Measurements from ENCODE around the gene ZBTB17. TPM values are rescaled to one million over a fixed set of nuclear protein-coding genes. Genes with fewer than 3 reads are reported as not detected.
"Not testable (repeated sequence)": the region's sequence is repeated elsewhere in the genome, so short reads cannot be mapped to it uniquely, and the experiment has no call there.

Gene ZBTB17
- total RNA-seq = 38.8 TPM

DNA sequence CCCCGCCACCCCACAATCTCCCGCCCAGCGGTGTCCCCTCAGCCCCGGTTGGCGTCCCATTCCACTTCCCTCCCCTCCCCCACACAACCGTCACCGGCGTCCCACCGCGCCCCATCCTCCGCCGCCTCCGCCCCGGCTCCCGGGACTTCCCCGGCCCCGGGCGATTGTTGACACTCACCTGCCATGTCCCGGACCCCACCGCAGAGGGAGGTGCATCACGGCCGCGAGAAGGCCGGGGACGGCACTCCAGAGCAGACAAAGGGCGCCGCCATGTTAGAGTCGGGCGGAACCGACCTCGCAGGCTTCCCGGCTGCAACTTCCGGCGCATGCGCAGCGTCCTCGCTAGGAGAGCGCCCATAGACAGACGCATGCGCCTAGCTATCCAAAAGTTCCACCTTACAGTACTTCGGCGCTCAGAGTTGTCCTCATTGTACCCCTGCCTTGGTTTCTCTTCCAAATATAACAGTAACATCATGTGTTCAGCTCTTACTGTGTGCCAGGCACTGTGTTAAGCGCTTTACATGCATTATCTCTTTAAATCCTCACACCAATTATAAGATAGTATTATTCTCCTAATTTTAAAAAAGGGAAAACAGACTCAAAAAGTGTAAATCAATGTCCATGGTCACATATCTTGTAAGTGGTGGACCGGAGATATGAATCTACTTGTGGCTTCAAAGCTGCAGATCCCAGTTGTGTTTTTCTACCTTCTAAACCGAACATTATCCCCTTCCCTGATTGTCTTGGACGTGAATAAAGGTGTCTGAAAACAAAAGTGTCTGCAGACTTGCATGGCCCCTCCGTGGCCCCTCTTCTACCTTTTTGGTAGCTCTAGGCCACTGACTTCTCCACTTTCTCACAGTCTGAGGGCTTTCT lies at the start of gene ZBTB17:
Gene ZBTB17, minus strand, starts transcription at position 297 of the 876 bp plus-strand sequence. CDS start 27,606 bp downstream, outside the sequence.
- peak; percentile 81 for DNase-seq

DNA sequence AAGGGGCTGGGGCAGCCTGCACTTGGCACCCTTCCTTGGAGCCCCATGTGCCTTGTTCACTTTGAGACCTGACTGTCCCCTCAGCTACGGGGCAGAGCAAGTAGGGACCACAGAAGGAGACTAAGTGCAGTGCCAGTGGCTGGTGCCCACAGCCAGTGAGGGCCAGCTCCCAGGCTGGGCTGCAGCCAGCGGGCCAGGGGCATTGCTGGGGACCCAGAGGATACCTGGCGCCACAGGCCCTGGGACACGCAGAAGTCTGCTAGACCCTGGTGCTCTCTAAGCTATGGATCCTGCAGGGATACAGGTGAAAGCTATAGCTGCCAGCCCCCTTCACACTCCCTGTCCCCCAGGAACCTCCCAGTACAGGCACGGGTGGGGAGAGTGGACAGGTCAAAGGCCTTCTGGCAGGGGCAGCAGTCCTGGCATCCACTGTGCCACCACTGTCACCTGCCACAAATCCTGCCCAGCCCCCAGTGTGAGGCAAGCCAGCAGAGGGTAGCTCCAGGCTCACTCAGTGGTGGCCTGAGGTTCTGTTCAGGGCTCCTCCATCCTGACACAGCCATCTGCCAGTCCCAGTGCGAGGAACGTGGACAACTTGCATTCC lies 47.3 kb upstream of the ZBTB17 start:
- no peak for DNase-seq

DNA sequence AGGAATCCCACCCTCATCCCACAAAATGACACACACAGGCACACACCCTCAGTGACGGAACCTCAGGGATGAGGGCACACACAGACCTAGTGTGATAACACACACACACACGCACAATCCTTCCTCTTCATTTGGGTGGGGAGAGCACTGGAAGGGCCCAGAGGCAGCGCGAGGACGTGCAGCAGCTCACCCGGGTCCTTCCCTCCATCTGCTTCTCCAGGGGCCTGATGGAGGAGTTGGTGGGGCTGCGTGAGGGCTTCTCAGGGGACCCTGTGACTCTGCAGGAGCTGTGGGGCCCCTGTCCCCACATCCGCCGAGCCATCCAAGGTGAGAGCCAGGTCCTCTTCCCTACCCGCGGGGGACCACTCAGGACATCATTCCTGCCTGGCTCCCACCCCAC lies 46.5 kb upstream of the ZBTB17 start:
- no peak for DNase-seq

DNA sequence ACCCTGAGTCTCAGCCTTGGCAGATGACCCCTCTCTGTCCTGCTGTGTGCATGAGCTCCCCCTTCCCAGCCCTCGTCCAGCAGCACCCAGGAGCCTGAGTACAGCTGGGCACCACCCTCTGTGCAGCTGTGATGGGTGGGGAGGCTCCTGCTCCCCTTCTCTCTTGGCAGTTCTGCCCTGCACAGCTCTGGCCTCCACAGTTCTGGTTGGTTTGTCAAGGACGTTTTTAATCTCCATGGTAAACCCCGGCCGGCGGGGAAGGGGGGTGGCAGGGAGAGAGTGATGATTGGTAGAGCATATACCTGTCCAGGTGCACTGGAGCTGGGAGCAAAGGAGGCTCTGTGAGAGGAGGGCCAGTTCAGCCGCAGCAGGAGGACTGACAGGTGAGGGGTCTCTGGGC lies 45.8 kb upstream of the ZBTB17 start, which contains the start of gene CLCNKA:
Gene CLCNKA, plus strand, starts transcription at position 356 of the 400 bp plus-strand sequence. CDS start 584 bp downstream, outside the sequence.
- no peak for DNase-seq

DNA sequence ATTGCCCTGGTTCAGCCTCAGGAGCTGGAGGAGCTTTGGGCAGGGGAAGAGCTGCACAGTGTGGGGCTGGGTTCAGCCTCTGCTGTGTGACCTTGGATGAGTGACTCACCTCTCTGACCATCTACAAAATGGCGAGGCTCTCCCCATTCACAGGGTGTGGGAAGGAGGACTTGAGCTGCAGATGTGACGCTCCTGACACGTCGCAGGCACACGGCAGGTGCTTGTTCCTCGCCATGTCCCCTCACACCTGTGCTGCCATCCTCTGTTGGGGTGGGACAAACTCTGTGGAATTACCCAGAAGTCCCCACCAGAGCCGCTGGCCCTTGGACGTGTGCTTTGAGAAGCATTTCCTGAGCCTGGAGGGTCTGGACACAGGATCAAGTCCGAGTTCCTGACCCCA lies 45.0 kb upstream of the ZBTB17 start:
- not testable (repeated sequence) for DNase-seq

DNA sequence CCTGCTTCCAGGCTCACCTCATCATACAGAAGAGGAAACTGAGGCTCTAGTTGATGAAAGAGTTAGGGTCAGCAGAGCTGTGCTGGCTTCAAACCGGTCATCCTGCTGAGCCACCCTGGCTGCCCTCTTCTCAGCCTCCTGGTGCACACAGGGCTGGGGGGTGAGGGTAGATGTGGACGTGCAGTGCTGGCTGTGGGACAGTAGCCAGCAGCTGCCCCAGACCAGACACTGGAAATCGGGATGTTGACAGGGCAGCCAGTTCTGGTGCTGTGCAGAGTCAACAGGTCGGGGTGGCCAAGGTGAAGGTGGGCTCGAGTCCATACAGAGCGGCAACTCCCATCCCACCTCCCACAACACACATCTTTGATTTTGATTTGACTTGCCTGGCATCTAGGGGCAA lies 44.4 kb upstream of the ZBTB17 start:
- no peak for DNase-seq

DNA sequence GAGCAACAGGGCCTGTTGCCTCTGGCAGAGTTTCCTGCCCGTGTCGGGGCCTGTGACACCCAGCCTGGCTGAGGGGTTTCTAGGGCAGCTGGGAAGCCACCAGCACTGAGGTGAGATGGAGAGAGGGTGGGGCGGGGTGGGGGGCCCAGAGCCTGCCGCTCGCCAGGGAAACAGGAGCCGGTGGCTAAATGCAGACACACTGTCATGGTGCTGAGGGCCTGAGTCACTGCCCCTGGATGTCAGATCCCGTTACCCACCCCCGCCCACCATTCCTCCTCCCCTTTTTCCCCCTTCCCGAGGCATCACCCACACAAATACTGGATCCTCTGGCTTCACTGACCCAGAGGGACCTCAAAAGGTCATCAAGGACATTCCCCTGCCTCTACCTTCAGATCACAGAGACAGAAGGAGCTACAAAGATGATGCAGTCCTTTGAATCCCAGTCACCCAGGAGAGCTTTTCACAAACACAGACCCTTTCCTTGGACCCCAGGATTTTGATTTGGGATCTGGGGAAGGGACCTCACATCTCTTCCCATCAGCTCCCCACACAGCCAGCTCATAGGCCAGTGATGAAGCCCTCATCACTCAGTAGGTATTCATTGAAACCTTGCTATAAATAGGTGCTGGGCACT lies 43.9 kb upstream of the ZBTB17 start:
- DNase-seq = no peak

DNA sequence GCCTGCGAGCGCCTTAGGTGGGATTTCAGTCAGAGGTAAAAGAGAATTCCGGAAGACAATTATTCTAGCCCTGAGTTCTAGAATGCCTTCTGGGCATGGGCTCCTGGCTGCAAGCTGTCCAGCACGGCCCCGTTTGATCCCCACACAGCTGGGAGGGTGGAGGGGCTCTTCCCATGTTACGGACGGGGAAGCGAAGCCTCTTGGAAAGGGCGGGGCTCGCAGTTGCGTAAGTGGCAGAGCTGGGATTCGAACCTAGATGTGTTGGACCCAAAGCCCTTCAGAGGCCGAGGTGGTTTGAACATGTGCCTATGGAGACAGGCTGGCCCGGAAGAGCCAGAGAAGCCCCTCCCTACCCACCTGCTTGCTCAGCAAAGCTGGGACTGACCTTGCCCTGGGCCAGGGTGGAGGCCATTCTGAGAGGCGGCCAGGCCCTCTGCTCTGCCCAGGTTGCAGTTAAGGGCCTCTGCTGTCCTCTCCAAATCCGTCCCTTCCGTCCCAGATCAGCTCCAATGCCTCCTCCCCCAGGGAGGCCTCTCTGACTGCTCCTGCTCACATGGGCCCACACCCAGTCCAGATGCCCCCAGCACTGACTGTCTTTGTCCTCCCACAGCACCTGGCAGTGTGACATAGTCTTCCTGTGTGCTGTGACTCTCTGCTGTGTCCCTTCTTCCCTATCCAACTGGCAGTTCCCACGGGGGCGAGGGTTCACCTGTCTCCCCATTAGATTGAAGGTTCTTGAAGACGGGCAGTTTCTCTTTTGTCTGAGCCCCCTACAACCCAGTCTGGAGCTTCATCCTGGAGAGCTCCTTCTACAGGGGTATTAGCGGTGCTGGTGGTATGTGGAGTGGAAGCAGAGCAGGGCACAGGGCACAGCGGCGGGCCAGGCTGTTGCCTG lies 43.1 kb upstream of the ZBTB17 start:
- DNase-seq = no peak

DNA sequence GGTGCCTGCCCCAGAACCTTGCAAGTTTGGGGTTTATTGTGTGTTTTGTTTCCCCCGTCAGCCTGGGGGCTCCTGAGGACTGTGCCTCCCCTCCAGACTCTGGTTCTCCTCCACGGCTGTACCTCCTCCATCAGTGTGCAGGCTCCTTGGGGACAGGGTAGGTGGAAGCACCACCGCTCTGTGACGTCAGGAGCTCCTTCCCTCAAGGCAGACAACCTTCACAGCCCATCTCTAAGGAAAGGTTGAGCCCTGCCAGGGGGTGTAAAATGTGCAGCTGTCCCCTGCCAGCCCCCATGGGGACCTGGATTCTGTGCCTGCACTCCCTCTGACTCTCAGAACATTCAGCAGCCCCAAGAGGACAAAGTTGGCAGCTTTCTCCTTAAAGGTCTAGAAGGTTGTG lies 42.4 kb upstream of the ZBTB17 start:
- no peak for DNase-seq

DNA sequence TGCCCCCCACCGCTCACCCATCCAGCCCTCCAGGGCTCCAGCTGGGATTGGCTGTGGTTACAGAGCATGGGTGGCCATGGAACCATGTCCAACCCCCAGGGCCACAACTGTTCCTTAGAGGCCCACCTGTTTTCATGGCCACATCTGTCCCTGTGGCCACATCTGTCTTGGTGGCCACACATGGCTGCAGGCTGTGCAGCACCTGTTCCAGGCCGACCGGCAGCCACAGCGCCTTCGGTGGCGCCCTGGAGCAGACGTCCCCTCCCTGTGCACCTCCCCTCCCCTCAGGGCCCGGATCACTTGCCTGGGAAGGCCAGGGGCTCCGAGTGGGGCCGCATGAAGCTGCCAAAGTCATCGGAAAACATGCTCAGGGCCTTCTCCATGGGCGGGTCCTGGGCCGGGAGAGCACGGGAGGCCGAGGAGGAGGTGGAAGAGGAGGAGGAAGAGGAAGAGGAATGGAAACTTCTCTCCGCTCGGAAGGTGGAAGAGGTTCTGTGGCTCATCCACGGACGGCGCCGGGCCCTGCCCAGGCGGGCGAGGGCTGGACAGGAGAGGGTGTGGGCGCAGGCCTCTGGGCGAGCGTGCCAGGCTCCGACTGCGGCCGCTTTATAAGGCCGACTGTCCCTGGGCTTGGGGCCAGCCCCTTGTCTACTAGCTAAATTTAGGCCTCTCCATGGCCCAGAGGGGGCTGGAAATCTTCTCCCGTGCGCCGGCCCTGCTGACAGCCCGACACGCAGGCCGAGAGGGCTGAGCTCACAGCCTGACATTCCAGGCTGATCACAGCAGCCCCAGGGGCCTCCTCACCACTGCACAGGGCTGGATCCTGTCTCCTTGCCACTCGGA lies 41.8 kb upstream of the ZBTB17 start, which contains the start of gene HSPB7:
Gene HSPB7, minus strand, starts transcription at position 583 of the 843 bp plus-strand sequence. Its CDS starts 80 bp downstream, at position 503.
- peak; percentile 19 for DNase-seq

DNA sequence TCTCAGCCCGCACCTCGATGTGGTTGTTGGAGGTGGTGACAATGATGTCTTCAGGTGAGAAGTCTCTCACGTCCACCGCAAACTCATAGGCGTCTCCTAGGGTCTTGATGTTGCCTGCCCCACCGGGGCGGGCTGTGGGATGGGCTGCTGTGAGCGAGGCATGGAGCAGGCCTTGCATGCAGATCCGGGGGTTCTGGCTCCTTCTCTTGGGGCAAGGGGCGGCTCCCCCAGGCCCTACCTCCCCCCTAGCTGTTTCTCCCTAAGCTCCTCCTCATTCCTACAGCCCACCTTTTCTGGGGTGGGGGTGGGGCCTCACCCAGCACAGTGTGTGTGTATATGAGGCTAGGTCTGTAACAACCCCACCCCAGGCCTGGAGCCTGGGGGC lies 41.2 kb upstream of the ZBTB17 start:
- no peak for DNase-seq

DNA sequence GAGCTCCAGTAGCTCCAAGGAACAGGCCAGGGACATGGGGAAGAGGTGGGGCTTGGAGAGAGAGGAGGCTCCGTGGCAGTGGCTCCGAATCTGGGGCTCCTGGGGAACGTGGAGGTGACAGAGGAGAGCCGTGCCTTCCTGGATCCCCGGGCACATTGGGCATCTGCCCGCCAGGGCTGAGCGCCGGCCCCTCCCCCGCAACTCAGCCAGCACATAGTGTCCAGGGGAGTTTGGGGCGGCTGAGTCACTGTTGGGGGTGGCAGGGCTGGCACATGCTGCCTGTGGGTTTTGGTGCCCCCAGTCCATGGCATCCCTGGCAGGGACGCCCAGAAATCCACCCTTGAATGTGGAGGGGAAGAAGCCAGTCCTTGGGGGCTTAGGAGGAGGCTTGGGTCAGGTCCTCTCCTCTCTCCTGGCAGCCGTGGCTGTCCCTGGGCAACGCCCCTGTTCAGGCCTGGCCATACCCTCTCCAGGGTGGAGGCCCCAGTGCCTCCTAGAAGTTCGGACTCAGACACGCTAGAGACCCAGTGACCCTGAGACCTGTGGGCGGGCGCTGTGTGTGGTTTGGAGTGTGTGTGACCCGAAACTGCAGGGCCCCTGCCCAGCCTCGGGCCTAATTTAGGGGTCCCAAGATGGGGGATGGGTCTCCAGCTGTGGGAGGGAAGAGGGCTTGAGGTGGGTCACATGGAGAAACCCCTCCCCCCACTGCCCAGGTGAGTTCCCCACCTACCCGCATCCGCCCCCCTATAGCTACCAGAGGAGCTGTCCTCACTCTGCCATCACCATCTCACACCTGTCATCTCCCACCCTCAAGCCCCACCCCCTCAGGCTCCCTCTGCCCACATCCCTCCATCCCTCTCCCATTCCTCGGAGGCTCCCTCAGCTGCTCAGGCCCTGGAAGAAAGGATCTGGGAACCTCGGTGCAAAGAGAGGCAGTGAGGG lies 40.3 kb upstream of the ZBTB17 start:
- no peak for DNase-seq

DNA sequence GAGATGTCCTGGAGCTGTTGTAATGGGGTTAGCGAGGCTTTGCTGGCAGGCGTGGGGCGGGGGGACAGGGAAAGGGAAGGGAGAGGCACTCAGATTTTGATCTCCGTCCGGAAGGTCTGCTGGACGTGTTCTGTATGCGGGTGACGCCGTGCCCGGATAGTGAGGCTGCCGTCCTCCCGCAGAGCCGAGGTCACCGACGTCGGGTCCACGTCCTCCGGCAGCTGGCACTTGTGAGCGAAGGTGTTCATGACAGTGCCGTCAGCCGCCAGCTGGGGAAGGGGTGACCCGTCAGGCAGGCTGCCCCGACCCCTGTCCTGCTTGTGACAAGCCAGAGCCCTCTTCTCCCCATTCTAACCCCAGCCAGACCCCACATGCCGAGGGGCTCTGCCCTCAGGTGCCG lies 39.6 kb upstream of the ZBTB17 start:
- no peak for DNase-seq

DNA sequence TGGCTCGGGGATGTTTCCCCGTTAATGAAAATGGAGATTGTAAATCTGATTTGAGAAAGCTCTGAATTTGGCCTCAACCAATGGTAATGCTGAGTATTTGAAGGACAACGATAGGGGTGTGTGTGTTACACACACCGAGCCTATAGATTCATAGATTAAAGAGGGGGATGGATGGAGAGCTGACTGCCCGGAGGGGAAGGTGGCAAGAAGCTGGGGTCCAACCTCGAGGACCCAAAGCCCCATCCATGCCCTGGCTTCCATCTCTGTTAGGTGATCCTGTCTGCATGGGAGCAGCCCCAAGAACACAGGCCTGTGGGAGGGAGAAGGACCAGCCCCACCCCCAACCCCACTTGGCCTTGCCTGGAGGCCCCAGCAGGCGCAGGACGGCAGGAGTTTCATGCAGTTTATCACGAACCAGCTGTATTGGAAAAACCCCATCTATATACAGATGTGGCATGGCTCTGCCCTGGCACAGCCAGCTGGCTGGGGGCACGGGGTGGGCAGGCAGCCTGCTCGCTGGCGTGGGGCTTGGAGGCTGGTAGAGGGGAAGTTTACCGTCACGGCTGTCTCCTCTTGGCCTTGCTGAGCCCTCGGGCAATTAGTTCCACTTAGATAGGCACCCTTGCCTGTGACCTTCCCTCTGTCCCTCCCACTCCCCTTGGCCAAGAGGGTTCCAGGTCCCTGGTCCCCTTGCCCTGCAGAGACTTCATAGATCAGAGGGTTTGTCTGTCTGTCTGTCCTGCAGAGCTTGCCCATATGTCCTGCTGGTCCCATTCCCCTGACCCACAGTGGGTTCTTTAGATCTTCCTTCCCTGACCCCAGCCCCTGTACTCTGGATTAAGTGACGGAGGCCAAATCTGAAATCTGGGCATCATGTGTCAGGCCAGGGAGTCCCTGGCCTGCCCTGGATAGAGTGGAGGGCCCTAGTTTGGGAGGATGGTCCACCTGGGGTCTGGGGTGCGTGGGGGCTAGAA lies 38.9 kb upstream of the ZBTB17 start:
- no peak for DNase-seq

DNA sequence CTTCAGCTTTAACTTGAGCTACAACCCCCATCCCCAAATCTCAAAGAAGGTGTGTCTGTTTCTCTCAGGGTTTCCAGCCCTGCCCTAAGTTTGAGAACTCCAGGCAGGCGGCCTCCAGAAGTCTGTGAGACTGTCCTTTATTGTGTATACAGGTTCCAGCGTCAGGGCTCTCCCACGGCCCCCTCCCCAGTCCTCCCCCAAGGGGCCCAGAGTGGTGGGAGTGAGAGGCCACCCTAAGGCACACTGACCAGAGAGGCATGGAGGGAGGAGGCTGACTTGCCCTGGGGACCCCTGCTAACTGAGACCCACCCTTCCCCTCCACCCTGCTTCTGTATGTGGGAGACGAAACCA lies 38.0 kb upstream of the ZBTB17 start:
- DNase-seq = no peak

DNA sequence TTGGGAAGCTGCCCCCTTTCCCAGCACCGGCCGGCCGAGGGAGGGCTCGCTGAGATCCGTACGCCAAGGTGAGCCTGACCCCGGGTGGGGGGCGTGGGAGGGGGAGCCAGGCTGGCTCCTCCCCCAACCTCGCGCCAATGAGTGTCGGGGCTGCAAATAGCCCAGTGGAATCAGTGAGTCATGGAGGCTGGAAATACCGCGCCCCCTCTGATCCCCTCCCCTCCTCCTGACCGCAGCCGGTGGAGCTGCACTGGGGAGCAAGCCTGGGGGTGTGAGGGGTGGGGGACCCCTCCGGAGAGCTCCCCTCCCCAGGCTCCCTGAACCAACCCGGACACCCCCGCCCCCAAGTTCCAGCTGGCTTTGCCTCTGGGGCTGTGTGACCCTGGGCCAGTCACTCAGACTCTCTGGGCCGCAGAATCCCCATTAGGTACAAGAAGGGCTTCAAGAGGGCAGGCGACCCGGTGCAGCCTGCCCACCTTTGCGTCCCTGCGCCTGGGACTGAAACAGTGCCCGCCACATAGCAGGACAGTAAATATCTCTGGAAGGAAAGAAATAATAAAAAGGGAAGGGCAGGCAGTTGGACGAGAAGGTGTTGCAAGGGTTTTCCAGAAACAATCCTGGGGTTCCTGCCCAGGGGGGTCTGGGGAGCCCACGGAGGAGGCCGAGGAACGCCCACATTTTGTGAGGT lies 37.5 kb upstream of the ZBTB17 start:
- no peak for DNase-seq

DNA sequence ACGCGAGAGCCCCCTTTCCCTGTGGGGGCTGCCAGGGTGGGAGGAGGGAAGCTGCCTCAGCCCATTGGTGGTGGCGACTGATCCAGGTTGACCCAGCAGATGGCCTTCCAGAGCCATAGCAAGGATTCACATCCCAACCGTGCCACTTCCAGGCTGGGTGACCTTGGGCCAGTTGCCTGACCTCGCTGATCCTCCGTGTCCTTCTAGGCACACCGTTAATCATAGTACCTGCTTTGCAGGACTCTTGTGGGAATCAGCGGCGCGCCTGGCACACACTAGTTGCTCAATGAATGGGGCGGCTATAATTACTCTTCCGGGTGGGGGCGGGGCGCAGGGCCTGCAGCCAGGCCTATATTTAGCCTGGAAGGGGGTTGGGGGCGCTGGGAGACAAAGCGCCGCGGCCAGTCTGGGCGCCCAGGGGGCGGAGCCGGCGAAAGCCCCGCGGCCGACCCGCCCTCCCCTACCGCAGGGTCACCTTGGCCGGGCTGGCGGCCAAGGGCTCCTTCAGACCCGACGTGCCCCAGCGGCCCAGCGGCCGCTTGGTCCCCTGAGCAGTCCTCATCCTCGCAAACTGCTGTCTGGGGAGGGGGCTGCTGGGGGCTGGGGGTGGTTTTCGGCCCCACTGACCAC lies 36.8 kb upstream of the ZBTB17 start:
- DNase-seq = peak; percentile 14
